ENCODE measurements around the gene ATP11A. TPM values are rescaled to one million over a fixed set of nuclear protein-coding genes. Genes with fewer than 3 reads are reported as not detected.

The ATP11A gene
- total RNA-seq, 5 donors from 2014 or later (not counting 1 experiment from before 2014, with no cell fraction given): 35.7 to 57.1 (median 48.5) TPM

DNA sequence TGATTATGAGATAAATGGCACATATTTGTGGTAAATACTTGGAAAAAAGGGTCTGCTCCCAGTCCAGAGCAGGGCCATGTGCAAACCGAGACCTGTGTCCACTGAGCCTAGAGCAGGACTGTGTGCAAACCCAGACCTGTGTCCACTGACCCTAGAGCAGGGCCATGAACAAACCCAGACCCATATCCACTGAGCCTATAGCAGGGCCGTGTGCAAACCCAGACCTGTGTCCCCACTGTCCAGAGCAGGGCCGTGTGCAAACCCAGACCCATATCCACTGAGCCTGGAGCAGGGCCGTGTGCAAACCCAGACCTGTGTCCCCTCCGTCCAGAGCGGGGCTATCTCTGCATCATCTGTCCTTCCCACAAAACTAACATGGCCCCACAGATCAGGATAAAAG lies 136.0 kb downstream of the ATP11A start:
- ChIA-PET CTCF (no interaction called here), POLR2A (no interaction called here)
- Histone ChIP-seq H3K27me3 (replicated peaks in 1 of 2; ENCODE audit: control insufficient read depth in 2 of 2, extremely low read depth in 1 of 2, insufficient read depth in 2 of 2, low read length in 1 of 2) (no peaks in the 10 kb centered on the region), H3K4me1 (ENCODE audit: control insufficient read depth in 1 of 2, extremely low read depth in 1 of 2, insufficient read depth in 2 of 2, low read length in 2 of 2) (no peaks in the 10 kb centered on the region), H3K4me3 (ENCODE audit: control insufficient read depth in 1 of 2, extremely low read depth in 1 of 2, low read length in 1 of 2) (no peak overlapping the region), H3K27ac (ENCODE audit: low read length) (no peak overlapping the region), H3K36me3 (ENCODE audit: control insufficient read depth in 2 of 2, extremely low read depth in 1 of 2, insufficient read depth in 1 of 2, low read length in 1 of 2) (peaks cover 14 to 68% of the 10 kb centered on the region in 2 donors), H3K9me3 (no peaks in the 10 kb centered on the region)
- Mint-ChIP-seq H3K4me1 (no peaks in the 10 kb centered on the region), H3K9me3 (no peaks in the 10 kb centered on the region), H3K36me3 (peaks cover 59% of the 10 kb centered on the region), H3K4me3 (no peak overlapping the region), H3K27me3 (no peaks in the 10 kb centered on the region), H3K27ac (peak overlapping the region in 1 of 2 donors; percentile 4)
- 100% methylated on average over 4 of the region's 6 CpGs for WGBS (ENCODE audit: insufficient coverage)
- DNase-seq (no peak), ATAC-seq (replicated peaks in 1 of 4) (no peak)

DNA sequence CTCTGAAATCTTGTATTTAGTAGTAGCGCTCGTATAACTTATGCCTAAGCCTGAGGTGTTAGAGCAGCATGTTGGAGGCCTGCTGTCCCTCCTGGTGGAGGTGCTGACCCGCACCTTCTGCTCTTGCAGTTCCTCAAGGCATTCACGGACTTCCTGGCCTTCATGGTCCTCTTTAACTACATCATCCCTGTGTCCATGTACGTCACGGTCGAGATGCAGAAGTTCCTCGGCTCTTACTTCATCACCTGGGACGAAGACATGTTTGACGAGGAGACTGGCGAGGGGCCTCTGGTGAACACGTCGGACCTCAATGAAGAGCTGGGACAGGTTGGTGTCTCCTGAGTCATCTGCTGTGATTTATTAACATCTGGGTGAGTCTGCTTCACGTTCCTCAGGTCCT lies 136.7 kb downstream of the ATP11A start:
- no peak overlapping the region for H3K4me3 Mint-ChIP-seq
- no peaks in the 10 kb centered on the region for H3K27me3 ChIP-seq (replicated peaks in 1 of 2; ENCODE audit: control insufficient read depth in 2 of 2, extremely low read depth in 1 of 2, insufficient read depth in 2 of 2, low read length in 1 of 2)
- H3K27ac Mint-ChIP-seq: no peak overlapping the region
- no peaks in the 10 kb centered on the region for H3K4me1 ChIP-seq (ENCODE audit: control insufficient read depth in 1 of 2, extremely low read depth in 1 of 2, insufficient read depth in 2 of 2, low read length in 2 of 2)
- no peak overlapping the region for H3K27ac ChIP-seq (ENCODE audit: low read length)
- no peaks in the 10 kb centered on the region for H3K4me1 Mint-ChIP-seq
- CTCF ChIA-PET: no interaction called here
- peaks cover 16 to 69% of the 10 kb centered on the region in 2 donors for H3K36me3 ChIP-seq (ENCODE audit: control insufficient read depth in 2 of 2, extremely low read depth in 1 of 2, insufficient read depth in 1 of 2, low read length in 1 of 2)
- no peaks in the 10 kb centered on the region for H3K9me3 Mint-ChIP-seq
- no peak for ATAC-seq (replicated peaks in 1 of 4)
- no peaks in the 10 kb centered on the region for H3K27me3 Mint-ChIP-seq
- no peak overlapping the region for H3K4me3 ChIP-seq (ENCODE audit: control insufficient read depth in 1 of 2, extremely low read depth in 1 of 2, low read length in 1 of 2)
- POLR2A ChIA-PET: no interaction called here
- 100% methylated on average over 12 of the region's 14 CpGs for WGBS (ENCODE audit: insufficient coverage)
- DNase-seq: no peak
- H3K36me3 Mint-ChIP-seq: peaks cover 63% of the 10 kb centered on the region
- H3K9me3 ChIP-seq: no peaks in the 10 kb centered on the region

GRCh38 chr13:112828082-112828699 lies 138.4 kb downstream of the ATP11A start:
- no peaks in the 10 kb centered on the region for H3K4me1 Mint-ChIP-seq
- peaks cover 22 to 81% of the 10 kb centered on the region in 2 donors for H3K36me3 ChIP-seq (ENCODE audit: control insufficient read depth in 2 of 2, extremely low read depth in 1 of 2, insufficient read depth in 1 of 2, low read length in 1 of 2)
- H3K9me3 ChIP-seq: no peaks in the 10 kb centered on the region
- no peak overlapping the region for H3K4me3 ChIP-seq (ENCODE audit: control insufficient read depth in 1 of 2, extremely low read depth in 1 of 2, low read length in 1 of 2)
- H3K27ac Mint-ChIP-seq: no peak overlapping the region
- DNase-seq (no peak), ATAC-seq (replicated peaks in 1 of 4) (no peak)
- no peaks in the 10 kb centered on the region for H3K4me1 ChIP-seq (ENCODE audit: control insufficient read depth in 1 of 2, extremely low read depth in 1 of 2, insufficient read depth in 2 of 2, low read length in 2 of 2)
- peaks cover 64% of the 10 kb centered on the region for H3K36me3 Mint-ChIP-seq
- H3K9me3 Mint-ChIP-seq: no peaks in the 10 kb centered on the region
- H3K27ac ChIP-seq (ENCODE audit: low read length): no peak overlapping the region
- ChIA-PET CTCF (no interaction called here), POLR2A (no interaction called here)
- 82% methylated on average over 18 of the region's 19 CpGs for WGBS (ENCODE audit: insufficient coverage)
- H3K4me3 Mint-ChIP-seq: no peak overlapping the region
- H3K27me3 ChIP-seq (replicated peaks in 1 of 2; ENCODE audit: control insufficient read depth in 2 of 2, extremely low read depth in 1 of 2, insufficient read depth in 2 of 2, low read length in 1 of 2): no peaks in the 10 kb centered on the region
- no peaks in the 10 kb centered on the region for H3K27me3 Mint-ChIP-seq

- Mint-ChIP-seq H3K27me3 (no peaks in the 10 kb centered on the region), H3K4me3 (no peak overlapping the region), H3K4me1 (no peaks in the 10 kb centered on the region), H3K27ac (no peak overlapping the region), H3K36me3 (peaks cover 66% of the 10 kb centered on the region), H3K9me3 (no peaks in the 10 kb centered on the region)
- ChIA-PET POLR2A (no interaction called here), CTCF (no interaction called here)
- no peak overlapping the region for H3K27ac ChIP-seq (ENCODE audit: low read length)
- ATAC-seq (replicated peaks in 1 of 4) (no peak), DNase-seq (no peak)
- H3K4me3 ChIP-seq (ENCODE audit: control insufficient read depth in 1 of 2, extremely low read depth in 1 of 2, low read length in 1 of 2): no peak overlapping the region
- H3K4me1 ChIP-seq (ENCODE audit: control insufficient read depth in 1 of 2, extremely low read depth in 1 of 2, insufficient read depth in 2 of 2, low read length in 2 of 2): no peaks in the 10 kb centered on the region
- no peaks in the 10 kb centered on the region for H3K9me3 ChIP-seq
- H3K27me3 ChIP-seq (replicated peaks in 1 of 2; ENCODE audit: control insufficient read depth in 2 of 2, extremely low read depth in 1 of 2, insufficient read depth in 2 of 2, low read length in 1 of 2): no peaks in the 10 kb centered on the region
- 96% methylated on average over 12 of the region's 15 CpGs for WGBS (ENCODE audit: insufficient coverage)
- peaks cover 23 to 81% of the 10 kb centered on the region in 2 donors for H3K36me3 ChIP-seq (ENCODE audit: control insufficient read depth in 2 of 2, extremely low read depth in 1 of 2, insufficient read depth in 1 of 2, low read length in 1 of 2)
Observed at GRCh38 chr13:112828756-112829155, 138.9 kb downstream of the ATP11A start.

DNA sequence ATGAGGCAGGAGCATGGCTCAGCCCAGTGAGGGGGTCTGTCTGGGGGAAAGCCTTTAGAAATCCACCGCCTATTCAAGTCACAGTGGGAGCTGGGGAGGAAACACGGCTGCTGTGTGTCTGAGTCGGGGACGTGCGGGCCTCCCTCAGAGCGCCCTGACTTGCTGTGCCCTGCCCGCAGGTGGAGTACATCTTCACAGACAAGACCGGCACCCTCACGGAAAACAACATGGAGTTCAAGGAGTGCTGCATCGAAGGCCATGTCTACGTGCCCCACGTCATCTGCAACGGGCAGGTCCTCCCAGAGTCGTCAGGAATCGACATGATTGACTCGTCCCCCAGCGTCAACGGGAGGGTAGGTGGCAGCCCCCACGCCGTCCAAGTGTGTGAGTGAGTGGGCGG lies 141.4 kb downstream of the ATP11A start:
- no peaks in the 10 kb centered on the region for H3K4me1 Mint-ChIP-seq
- no peak for DNase-seq
- Histone ChIP-seq H3K27ac (ENCODE audit: low read length) (no peak overlapping the region), H3K9me3 (no peaks in the 10 kb centered on the region), H3K4me1 (ENCODE audit: control insufficient read depth in 1 of 2, extremely low read depth in 1 of 2, insufficient read depth in 2 of 2, low read length in 2 of 2) (no peaks in the 10 kb centered on the region), H3K36me3 (ENCODE audit: control insufficient read depth in 2 of 2, extremely low read depth in 1 of 2, insufficient read depth in 1 of 2, low read length in 1 of 2) (peaks cover 19 to 82% of the 10 kb centered on the region in 2 donors), H3K4me3 (ENCODE audit: control insufficient read depth in 1 of 2, extremely low read depth in 1 of 2, low read length in 1 of 2) (no peak overlapping the region), H3K27me3 (replicated peaks in 1 of 2; ENCODE audit: control insufficient read depth in 2 of 2, extremely low read depth in 1 of 2, insufficient read depth in 2 of 2, low read length in 1 of 2) (no peaks in the 10 kb centered on the region)
- H3K9me3 Mint-ChIP-seq: no peaks in the 10 kb centered on the region
- H3K27ac Mint-ChIP-seq: no peak overlapping the region
- no peaks in the 10 kb centered on the region for H3K27me3 Mint-ChIP-seq
- H3K4me3 Mint-ChIP-seq: no peak overlapping the region
- ChIA-PET CTCF (no interaction called here), POLR2A (no interaction called here)
- WGBS (ENCODE audit: insufficient coverage): 97% methylated on average over 21 of the region's 21 CpGs
- peaks cover 66% of the 10 kb centered on the region for H3K36me3 Mint-ChIP-seq
- ATAC-seq (replicated peaks in 1 of 4): no peak

DNA sequence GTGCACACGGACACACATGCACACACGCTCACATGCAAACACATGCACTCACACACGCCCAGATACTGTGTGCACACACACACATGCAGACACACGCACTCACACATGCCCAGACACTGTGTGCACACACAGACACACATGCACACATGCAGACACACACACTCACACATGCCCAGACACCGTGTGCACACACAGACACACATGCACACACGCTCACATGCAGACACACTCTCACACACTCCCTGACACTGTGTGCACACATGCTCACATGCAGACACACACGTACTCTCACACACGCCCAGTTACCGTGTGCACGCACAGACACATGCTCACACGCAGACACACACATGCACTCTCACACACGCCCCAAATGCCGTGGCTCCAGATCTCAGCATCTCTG lies 142.0 kb downstream of the ATP11A start:
- Histone ChIP-seq H3K4me3 (ENCODE audit: control insufficient read depth in 1 of 2, extremely low read depth in 1 of 2, low read length in 1 of 2) (no peak overlapping the region), H3K4me1 (ENCODE audit: control insufficient read depth in 1 of 2, extremely low read depth in 1 of 2, insufficient read depth in 2 of 2, low read length in 2 of 2) (no peaks in the 10 kb centered on the region), H3K27me3 (replicated peaks in 1 of 2; ENCODE audit: control insufficient read depth in 2 of 2, extremely low read depth in 1 of 2, insufficient read depth in 2 of 2, low read length in 1 of 2) (no peaks in the 10 kb centered on the region), H3K27ac (ENCODE audit: low read length) (no peak overlapping the region), H3K9me3 (no peaks in the 10 kb centered on the region), H3K36me3 (ENCODE audit: control insufficient read depth in 2 of 2, extremely low read depth in 1 of 2, insufficient read depth in 1 of 2, low read length in 1 of 2) (peaks cover 19 to 81% of the 10 kb centered on the region in 2 donors)
- WGBS (ENCODE audit: insufficient coverage): 96% methylated on average over 11 of the region's 13 CpGs
- no peaks in the 10 kb centered on the region for H3K9me3 Mint-ChIP-seq
- no peak overlapping the region for H3K27ac Mint-ChIP-seq
- H3K4me1 Mint-ChIP-seq: no peaks in the 10 kb centered on the region
- no peak overlapping the region for H3K4me3 Mint-ChIP-seq
- ChIA-PET CTCF (no interaction called here), POLR2A (no interaction called here)
- peaks cover 62% of the 10 kb centered on the region for H3K36me3 Mint-ChIP-seq
- DNase-seq (no peak), ATAC-seq (replicated peaks in 1 of 4) (no peak)
- no peaks in the 10 kb centered on the region for H3K27me3 Mint-ChIP-seq

- H3K9me3 ChIP-seq: no peaks in the 10 kb centered on the region
- H3K27ac Mint-ChIP-seq: no peak overlapping the region
- H3K4me3 Mint-ChIP-seq: no peak overlapping the region
- H3K36me3 ChIP-seq (ENCODE audit: control insufficient read depth in 2 of 2, extremely low read depth in 1 of 2, insufficient read depth in 1 of 2, low read length in 1 of 2): peaks cover 15 to 81% of the 10 kb centered on the region in 2 donors
- no peaks in the 10 kb centered on the region for H3K4me1 ChIP-seq (ENCODE audit: control insufficient read depth in 1 of 2, extremely low read depth in 1 of 2, insufficient read depth in 2 of 2, low read length in 2 of 2)
- 97% methylated on average over 23 of the region's 23 CpGs for WGBS (ENCODE audit: insufficient coverage)
- no peaks in the 10 kb centered on the region for H3K4me1 Mint-ChIP-seq
- no peaks in the 10 kb centered on the region for H3K27me3 Mint-ChIP-seq
- H3K9me3 Mint-ChIP-seq: no peaks in the 10 kb centered on the region
- H3K4me3 ChIP-seq (ENCODE audit: control insufficient read depth in 1 of 2, extremely low read depth in 1 of 2, low read length in 1 of 2): no peak overlapping the region
- POLR2A ChIA-PET: no interaction called here
- peaks cover 64% of the 10 kb centered on the region for H3K36me3 Mint-ChIP-seq
- ATAC-seq (replicated peaks in 1 of 4): no peak
- CTCF ChIA-PET: no interaction called here
- no peaks in the 10 kb centered on the region for H3K27me3 ChIP-seq (replicated peaks in 1 of 2; ENCODE audit: control insufficient read depth in 2 of 2, extremely low read depth in 1 of 2, insufficient read depth in 2 of 2, low read length in 1 of 2)
- H3K27ac ChIP-seq (ENCODE audit: low read length): no peak overlapping the region
- DNase-seq: no peak
Observed at GRCh38 chr13:112832811-112833210, 143.0 kb downstream of the ATP11A start.

All from T-cell (primary cell).